RKO (cell line): ENCODE data around the gene FBXW9.
"Not testable (repeated sequence)": the region's sequence is repeated elsewhere in the genome, so short reads cannot be mapped to it uniquely, and the experiment has no call there.

Experiments used
- DNase-seq: peaks from one replicate; pipeline ENCODE4 v3.0.0-alpha.2; 2016; ENCODE audit warnings: low spot score

Gene FBXW9

GRCh38 chr19:12715102-12715501, 18.7 kb upstream of the FBXW9 start:
- DNase-seq = no peak

GRCh38 chr19:12713304-12713703, 16.9 kb upstream of the FBXW9 start:
- DNase-seq = not testable (repeated sequence)

- not testable (repeated sequence) for DNase-seq
These were observed 15.6 kb upstream of the FBXW9 start for GRCh38 chr19:12712077-12712476.

GRCh38 chr19:12711187-12711586, 14.8 kb upstream of the FBXW9 start:
- no peak for DNase-seq

GRCh38 chr19:12708641-12709040, 12.2 kb upstream of the FBXW9 start:
- DNase-seq = no peak

- DNase-seq = no peak
These were observed 9.9 kb upstream of the FBXW9 start for GRCh38 chr19:12706332-12706718.

GRCh38 chr19:12705654-12706331, 9.4 kb upstream of the FBXW9 start:
- no peak for DNase-seq

- DNase-seq = no peak
These were observed 8.7 kb upstream of the FBXW9 start for GRCh38 chr19:12705169-12705568.

GRCh38 chr19:12703046-12703445, 6.6 kb upstream of the FBXW9 start:
- DNase-seq = peak; percentile 66

- no peak for DNase-seq
These were observed 5.3 kb upstream of the FBXW9 start for GRCh38 chr19:12701596-12702282.

GRCh38 chr19:12698138-12698537, 1.7 kb upstream of the FBXW9 start:
- no peak for DNase-seq

GRCh38 chr19:12697425-12697824, 994 bp upstream of the FBXW9 start:
- DNase-seq = not testable (repeated sequence)

- no peak for DNase-seq
These were observed 450 bp downstream of the FBXW9 start for GRCh38 chr19:12695997-12696365.

- no peak for DNase-seq
These were observed 917 bp downstream of the FBXW9 start for GRCh38 chr19:12695514-12695913.

- DNase-seq = peak; percentile 49
These were observed 1.3 kb downstream of the FBXW9 start for GRCh38 chr19:12695096-12695495.

- no peak for DNase-seq
These were observed 1.8 kb downstream of the FBXW9 start for GRCh38 chr19:12694641-12695040.

GRCh38 chr19:12692960-12693359, 3.5 kb downstream of the FBXW9 start:
- no peak for DNase-seq

- no peak for DNase-seq
These were observed 6.7 kb downstream of the FBXW9 start for GRCh38 chr19:12689581-12690216.

GRCh38 chr19:12689012-12689411, 7.4 kb downstream of the FBXW9 start:
- DNase-seq = no peak

- no peak for DNase-seq
These were observed 8.8 kb downstream of the FBXW9 start, which contains the start of gene GNG14 for GRCh38 chr19:12687496-12688196. GNG14 (plus strand) TSS chr19:12687998; CDS start chr19:12688049, 51 bp downstream.

- no peak for DNase-seq
These were observed 10.6 kb downstream of the FBXW9 start for GRCh38 chr19:12685831-12686230.
